HG02973 (cell line): ENCODE measurements around the gene FOXK2.

Experiments
- ATAC-seq: cut with Tn5 transposase; IDR thresholded peaks from one replicate; pipeline ENCODE4 v1.9.1; 2021; ENCODE audit warnings: moderate library complexity; ENCODE audit not compliant: unreplicated experiment

Gene FOXK2

GRCh38 chr17:82630212-82630611, 110.7 kb downstream of the FOXK2 start:
- ATAC-seq, result no peak

- no peak for ATAC-seq
Measured at GRCh38 chr17:82631544-82631943, 112.0 kb downstream of the FOXK2 start.

GRCh38 chr17:82632451-82632850, 112.9 kb downstream of the FOXK2 start:
- no peak for ATAC-seq

- no peak for ATAC-seq
Measured at GRCh38 chr17:82633343-82633742, 113.8 kb downstream of the FOXK2 start.

GRCh38 chr17:82636626-82637598, 117.4 kb downstream of the FOXK2 start:
- no peak for ATAC-seq

GRCh38 chr17:82638183-82638773, 118.7 kb downstream of the FOXK2 start:
- no peak for ATAC-seq

- ATAC-seq, result no peak
Measured at GRCh38 chr17:82639628-82640027, 120.1 kb downstream of the FOXK2 start.

GRCh38 chr17:82640036-82640435, 120.5 kb downstream of the FOXK2 start:
- ATAC-seq, result no peak

GRCh38 chr17:82642022-82642421, 122.5 kb downstream of the FOXK2 start:
- no peak for ATAC-seq

- no peak for ATAC-seq
Measured at GRCh38 chr17:82644148-82644547, 124.6 kb downstream of the FOXK2 start.

GRCh38 chr17:82645516-82645915, 126.0 kb downstream of the FOXK2 start:
- no peak for ATAC-seq

GRCh38 chr17:82647593-82648164, 128.1 kb downstream of the FOXK2 start:
- peak; percentile 19 for ATAC-seq

GRCh38 chr17:82648165-82648668, 128.7 kb downstream of the FOXK2 start, which contains the start of gene WDR45B:
Gene WDR45B (minus strand): TSS chr17:82648444. CDS start chr17:82648340, 104 bp downstream.
- ATAC-seq, result peak; percentile 68

GRCh38 chr17:82648742-82649331, 129.3 kb downstream of the FOXK2 start:
- no peak for ATAC-seq

GRCh38 chr17:82649501-82650261, 130.1 kb downstream of the FOXK2 start:
- ATAC-seq, result no peak

GRCh38 chr17:82650723-82651122, 131.2 kb downstream of the FOXK2 start:
- no peak for ATAC-seq

- ATAC-seq, result no peak
Measured at GRCh38 chr17:82653651-82654528, 134.4 kb downstream of the FOXK2 start.
